Panc1 (cell line): Measurements from ENCODE around the gene MYRIP. TPM values are rescaled to one million over a fixed set of nuclear protein-coding genes. Genes with fewer than 3 reads are reported as not detected.

ENCODE experiments used
- ATAC-seq: fragments of 200-7000 bp; cut with Tn5 transposase; 2 replicates; pipeline ENCODE4 v1.9.1; 2020; ENCODE audit warnings: mild to moderate bottlenecking, moderate library complexity
- BruUV-seq: library from RNA; stranded (reverse); fragments of 400-500 nt; replicated peaks from 2 replicates; lab custom pipeline; 2021; lab: Mats Ljungman, UMichigan
- CTCF ChIA-PET: fragments of 300-600 bp; sonication (Branson Sonifier 250); formaldehyde crosslinking; loops from one replicate; lab custom pipeline; 2022; ENCODE audit warnings: antibody characterized with exemption; lab: Charles Lee
- POLR2A ChIA-PET: fragments of 300-600 bp; sonication (Branson Sonifier 250); formaldehyde crosslinking; loops from one replicate; lab custom pipeline; 2022; ENCODE audit warnings: antibody characterized with exemption; lab: Charles Lee
- DNase-seq: peaks from one replicate; pipeline ENCODE4 v3.0.0-alpha.2; 2010; ENCODE audit warnings: low read depth, low spot score
- H3K27ac ChIP-seq: 2 replicates; pipeline ENCODE4 v1.5.1; 2011; ENCODE audit warnings: mild to moderate bottlenecking, low read length, inconsistent platforms
- H3K27me3 ChIP-seq: fragments of 200-500 bp; sonication (Bioruptor generic); 2 replicates; pipeline ENCODE4 v1.6.0; 2014; ENCODE audit warnings: low read length, inconsistent platforms; ENCODE audit not compliant: control insufficient read depth, insufficient read depth
- H3K36me3 ChIP-seq: fragments of 200-500 bp; sonication (Bioruptor generic); 2 replicates; pipeline ENCODE4 v1.5.1; 2014; ENCODE audit warnings: inconsistent platforms, mild to moderate bottlenecking, low read length, moderate library complexity; ENCODE audit not compliant: control insufficient read depth, insufficient read depth
- H3K4me1 ChIP-seq: 2 replicates; pipeline ENCODE4 v1.5.1; 2011; ENCODE audit warnings: inconsistent platforms, mild to moderate bottlenecking, low read length, moderate library complexity; ENCODE audit not compliant: control insufficient read depth, insufficient read depth
- H3K4me3 ChIP-seq, 2 experiments: 2 replicates each; pipeline ENCODE4 v1.5.1; 2011 to 2012; ENCODE audit warnings: low read depth in 2 of 2, low read length in 2 of 2, mild to moderate bottlenecking in 2 of 2, inconsistent platforms in 1 of 2, moderate library complexity in 1 of 2
- H3K9me3 ChIP-seq: fragments of 200-500 bp; sonication (Bioruptor generic); 2 replicates; pipeline ENCODE4 v1.5.1; 2014; ENCODE audit warnings: low read depth, mild to moderate bottlenecking, inconsistent platforms, low read length, moderate library complexity; ENCODE audit not compliant: control insufficient read depth, insufficient read depth
- CTCF ChIP-seq: fragments of 450-650 bp; IDR thresholded peaks from 2 replicates; pipeline ENCODE4 v1.5.1; 2017; ENCODE audit warnings: mild to moderate bottlenecking
- POLR2AphosphoS5 ChIP-seq: IDR thresholded peaks from 2 replicates; pipeline ENCODE4 v1.6.1; 2012; ENCODE audit warnings: mild to moderate bottlenecking, low read depth, low read length, moderate library complexity
- REST ChIP-seq, 2 experiments: IDR thresholded peaks; 2 replicates each; pipeline ENCODE4 v1.6.1; 2011 to 2012; ENCODE audit warnings: low read depth in 2 of 2, control low read depth in 1 of 2, low read length in 1 of 2, mild to moderate bottlenecking in 1 of 2, moderate library complexity in 1 of 2; ENCODE audit not compliant: insufficient read depth in 1 of 2
- SIN3A ChIP-seq: IDR thresholded peaks from 2 replicates; pipeline ENCODE4 v1.6.1; 2012; ENCODE audit warnings: low read depth, mild to moderate bottlenecking, low read length, moderate library complexity, borderline replicate concordance; ENCODE audit not compliant: insufficient read depth
- TCF7L2 ChIP-seq: IDR thresholded peaks from 2 replicates; pipeline ENCODE4 v1.6.1; 2011; ENCODE audit warnings: mild to moderate bottlenecking, low read depth, low read length, inconsistent platforms
- in situ Hi-C: cut with HindIII; loops from 2 replicates; pipeline ENCODE4 v1.10.0; 2016; ENCODE audit warnings: low sequenced_read_pairs, low pct_unique_long_range_greater_than_20kb
- intact Hi-C: fragments of 100-400 bp; cut with micrococcal nuclease; formaldehyde crosslinking; loops from one replicate; pipeline ENCODE4 v1.10.0; 2022; ENCODE audit not compliant: unreplicated experiment
- total RNA-seq: library from RNA; stranded (reverse); gene quantifications from one replicate; pipeline ENCODE4 v1.2.1, GENCODE V29; 2021; ENCODE audit not compliant: unreplicated experiment

MYRIP gene
- total RNA-seq, 1 experiment from 2014 or later = 0.59 TPM

- TF ChIP-seq SIN3A (no peak), CTCF (no peak), TCF7L2 (no peak), POLR2AphosphoS5 (no peak), REST (IDR thresholded peaks at IDR 0.05; ENCODE audit: insufficient read depth in 1 of 2, low read depth in 2 of 2, low read length in 1 of 2) (no peak)
- ChIA-PET POLR2A (interaction anchor here (0.5 to 0.6 kb wide), 2 partner anchors 247 to 310 kb away, joined by 3 to 7 read pairs; no protein-coding TSS in a partner anchor), CTCF (no interaction called here)
- no TSS peak for BruUV-seq
- Histone ChIP-seq H3K27me3 (no peaks in the 10 kb centered on the region), H3K4me1 (no peaks in the 10 kb centered on the region), H3K4me3 (no peak overlapping the region), H3K36me3 (no peaks in the 10 kb centered on the region; the same call in 1 of the 2 replicates), H3K27ac (no peak overlapping the region), H3K9me3 (no peaks in the 10 kb centered on the region)
- DNase-seq = no peak
- intact Hi-C loops (no loop called here), in situ Hi-C loops (no loop called here)
- ATAC-seq = no peak
Measured at GRCh38 chr3:40213556-40213955, 404.1 kb downstream of the MYRIP start.

- TF ChIP-seq SIN3A (no peak), CTCF (no peak), REST (IDR thresholded peaks at IDR 0.05; ENCODE audit: insufficient read depth in 1 of 2, low read depth in 2 of 2, low read length in 1 of 2) (no peak), POLR2AphosphoS5 (no peak), TCF7L2 (no peak)
- H3K4me3 ChIP-seq = no peak overlapping the region
- no peaks in the 10 kb centered on the region for H3K4me1 ChIP-seq
- POLR2A ChIA-PET = no interaction called here
- ATAC-seq (no peak), DNase-seq (no peak)
- no TSS peak for BruUV-seq
- no peaks in the 10 kb centered on the region for H3K27me3 ChIP-seq
- no peaks in the 10 kb centered on the region; the same call in 1 of the 2 replicates for H3K36me3 ChIP-seq
- intact Hi-C loops = no loop called here
- in situ Hi-C loops = no loop called here
- CTCF ChIA-PET = no interaction called here
- H3K27ac ChIP-seq = no peak overlapping the region
- H3K9me3 ChIP-seq = no peaks in the 10 kb centered on the region
Measured at GRCh38 chr3:40215015-40215414, 405.6 kb downstream of the MYRIP start.
